HG02610 (cell line): ENCODE results near the gene GLRX.
A peak's percentile ranks its signal among the peaks of the same experiment; 100 is the strongest.
"Not testable (repeated sequence)": the region's sequence is repeated elsewhere in the genome, so short reads cannot be mapped to it uniquely, and the experiment has no call there.

Experiments used
- ATAC-seq: cut with Tn5 transposase; IDR thresholded peaks from one replicate; pipeline ENCODE4 v1.9.1; 2021; ENCODE audit warnings: mild to moderate bottlenecking, moderate library complexity; ENCODE audit not compliant: unreplicated experiment

The GLRX gene

DNA sequence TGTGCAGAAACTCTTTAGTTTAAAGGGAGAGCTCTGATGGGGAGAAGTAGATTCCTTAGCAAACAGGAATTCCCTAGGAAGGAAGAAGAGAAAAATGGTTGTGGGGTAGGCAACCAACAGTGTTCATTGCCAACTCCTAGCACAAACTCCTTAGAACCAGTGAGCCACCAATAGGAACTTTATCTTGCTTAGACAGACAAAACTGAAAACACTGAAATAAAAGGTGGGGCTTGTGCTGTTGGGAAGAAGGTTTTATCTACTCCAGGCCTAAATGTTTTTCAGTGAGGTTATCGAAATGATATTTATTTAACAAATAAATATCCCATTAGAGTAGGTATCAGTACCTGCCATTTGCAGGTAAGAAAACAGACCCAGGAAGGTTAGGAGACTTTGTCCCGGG, 7.7 kb upstream of the GLRX start:
- ATAC-seq: no peak

DNA sequence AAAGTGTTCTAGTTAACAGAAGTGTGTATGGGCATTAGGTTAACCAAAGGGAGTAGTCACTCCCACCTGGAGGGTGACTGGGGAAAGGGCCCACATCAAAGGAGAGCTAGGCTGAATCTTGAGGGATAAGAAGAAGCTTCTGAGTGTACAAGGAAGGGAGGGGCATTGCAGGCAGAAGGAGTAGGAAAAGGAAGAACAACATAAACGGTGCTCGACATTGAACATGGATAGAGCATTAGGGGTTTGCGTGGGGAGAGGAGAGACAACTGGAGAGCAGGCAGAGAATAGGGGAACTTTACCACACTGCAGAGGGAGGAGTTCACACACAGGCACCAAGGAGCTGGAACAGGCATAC, 5.3 kb upstream of the GLRX start:
- no peak for ATAC-seq

DNA sequence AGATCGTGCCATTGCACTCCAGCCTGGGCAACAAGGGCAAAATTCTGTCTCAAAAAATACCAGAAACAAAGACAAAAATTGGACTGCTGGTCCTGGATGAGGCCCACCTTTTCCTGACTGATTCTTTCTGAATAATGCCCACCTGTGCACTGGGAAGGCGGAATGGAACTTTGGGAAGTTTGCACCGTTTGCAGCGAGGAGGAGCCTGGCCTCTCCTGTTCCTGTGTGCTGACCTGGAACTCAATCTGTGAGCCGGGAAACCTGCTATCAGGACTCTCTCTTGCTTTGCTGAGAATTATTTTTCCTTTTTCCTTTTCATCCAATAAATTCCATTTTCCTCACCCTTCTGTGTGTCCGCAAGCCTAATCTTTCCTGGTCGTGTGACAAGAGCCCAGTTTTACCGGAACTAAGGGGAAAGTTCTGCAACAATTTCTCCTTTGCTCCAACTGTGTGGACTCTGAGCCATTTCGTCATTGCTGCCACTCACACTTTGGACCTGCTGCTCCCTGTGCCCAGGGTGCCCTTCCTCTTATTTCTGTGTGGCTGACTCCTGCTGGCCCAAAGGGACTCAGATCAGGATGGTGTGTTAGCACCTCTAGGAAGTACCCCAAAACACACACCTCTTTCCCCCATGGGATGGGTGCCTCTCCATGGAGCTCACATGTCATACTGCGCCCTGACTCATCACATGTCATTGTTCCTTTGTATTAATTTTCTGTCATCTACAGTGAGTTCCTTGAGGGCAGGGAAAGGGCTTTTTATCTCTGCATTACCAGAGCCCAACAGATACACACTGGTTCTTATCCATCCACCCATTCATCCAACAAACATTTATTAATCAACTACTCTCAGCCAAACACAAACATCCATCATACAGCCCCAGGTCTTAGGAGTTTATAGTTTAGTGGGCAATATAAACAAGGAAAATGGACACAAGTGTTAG, 4.7 kb upstream of the GLRX start:
- no peak for ATAC-seq

DNA sequence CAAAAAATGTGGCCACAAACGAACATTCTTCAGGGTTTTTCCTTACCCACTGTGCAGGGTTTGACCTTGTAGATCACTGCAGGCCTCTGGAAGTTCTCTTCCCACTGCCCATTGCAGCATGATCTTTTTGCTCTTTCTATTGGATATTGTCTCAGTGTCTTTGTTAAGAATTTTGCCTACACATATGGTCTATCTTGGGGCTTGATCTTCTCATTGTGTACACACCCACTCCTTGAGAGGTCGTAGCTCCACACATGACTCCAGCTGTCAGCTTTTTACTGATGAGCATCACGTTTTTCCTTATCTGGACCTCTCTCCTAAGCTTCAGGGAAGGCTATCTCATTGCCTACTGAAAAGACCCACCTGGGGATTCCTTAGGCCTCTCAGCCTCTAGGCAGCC, 3.0 kb upstream of the GLRX start:
- no peak for ATAC-seq

DNA sequence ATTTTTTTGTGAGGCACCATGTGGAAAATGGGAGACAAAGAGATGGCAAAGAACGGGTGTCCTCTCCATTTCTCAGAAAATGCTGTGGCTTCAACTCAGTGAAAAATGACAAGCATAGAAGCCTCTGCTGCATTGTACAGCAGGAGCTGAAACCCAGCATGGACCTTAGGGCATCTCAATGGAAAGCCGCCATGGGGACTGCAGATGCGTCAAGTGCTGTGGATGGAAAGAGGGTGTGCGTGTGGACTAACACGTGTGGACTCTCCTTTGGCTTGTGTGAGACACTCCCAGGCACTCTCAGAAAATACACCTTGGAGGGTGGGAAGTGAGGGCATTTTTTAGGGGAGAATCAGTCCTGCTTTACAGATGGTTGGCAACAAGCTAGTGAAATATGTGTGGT, 2.2 kb upstream of the GLRX start:
- no peak for ATAC-seq

DNA sequence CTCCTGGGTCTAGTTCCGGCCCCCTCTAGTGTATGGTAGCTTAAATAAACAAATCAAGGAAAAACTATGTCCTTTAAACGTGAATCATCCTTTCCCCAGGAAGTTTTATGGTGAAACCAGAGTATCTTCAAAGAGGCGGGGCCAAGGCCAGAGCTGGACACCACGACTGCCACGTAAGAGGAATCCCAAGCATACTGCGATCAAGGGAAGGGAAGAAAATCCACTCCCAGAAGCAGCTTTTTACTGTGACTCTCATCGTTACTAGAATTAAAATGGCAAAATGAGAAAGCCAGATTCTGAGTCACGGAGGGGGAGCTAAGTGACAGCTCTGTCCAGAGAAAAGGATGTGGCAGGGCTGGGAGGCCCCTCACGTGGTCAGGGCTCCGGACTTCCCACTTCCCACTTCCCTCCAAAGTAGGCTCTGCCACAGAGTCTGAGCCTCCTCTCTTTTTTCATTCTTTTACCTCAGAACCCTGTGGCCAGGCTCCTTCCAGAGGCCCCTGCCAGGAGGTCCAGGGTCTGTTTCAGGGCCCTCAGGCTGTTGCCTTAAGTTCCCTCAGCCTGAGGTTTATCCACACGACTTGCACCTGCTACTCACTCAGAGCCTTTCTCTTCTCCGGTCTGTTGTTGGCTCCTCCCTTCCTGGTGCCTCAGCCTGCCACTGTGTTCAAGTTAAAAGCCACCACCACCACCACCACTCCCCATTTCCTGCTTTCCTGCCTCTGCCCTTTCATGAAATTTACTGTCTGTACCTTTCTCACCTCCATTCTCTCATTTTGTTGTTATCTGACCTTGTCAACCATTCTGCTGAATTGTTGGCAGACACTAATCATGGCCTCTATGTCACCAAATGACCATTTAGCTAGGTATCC, 1.4 kb upstream of the GLRX start:
- peak; percentile 52 for ATAC-seq

DNA sequence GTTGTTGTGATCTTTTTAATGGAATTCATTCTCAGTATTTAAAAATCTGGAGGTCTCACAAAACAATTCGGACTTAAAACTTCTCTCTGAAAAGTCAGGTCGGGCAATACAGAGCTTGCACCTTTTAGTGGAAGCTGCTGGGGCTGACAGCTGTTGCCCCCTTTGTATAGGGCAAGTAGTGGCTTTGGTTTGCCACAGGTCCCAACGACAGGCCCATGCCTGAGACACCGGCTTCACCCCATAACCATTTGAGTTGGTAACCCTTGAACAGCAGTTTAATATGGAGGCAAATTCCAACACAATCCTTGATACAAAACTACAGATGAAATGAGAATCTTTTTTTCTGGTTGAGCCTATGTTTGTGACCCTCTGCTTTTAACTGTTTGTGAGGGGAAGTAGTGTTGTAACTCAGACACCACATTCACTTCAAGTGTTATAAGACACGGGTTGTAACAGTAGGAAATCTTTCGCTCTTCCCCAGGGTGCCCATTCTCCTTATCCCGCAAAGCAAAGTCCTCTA, 752 bp upstream of the GLRX start:
- ATAC-seq: no peak

DNA sequence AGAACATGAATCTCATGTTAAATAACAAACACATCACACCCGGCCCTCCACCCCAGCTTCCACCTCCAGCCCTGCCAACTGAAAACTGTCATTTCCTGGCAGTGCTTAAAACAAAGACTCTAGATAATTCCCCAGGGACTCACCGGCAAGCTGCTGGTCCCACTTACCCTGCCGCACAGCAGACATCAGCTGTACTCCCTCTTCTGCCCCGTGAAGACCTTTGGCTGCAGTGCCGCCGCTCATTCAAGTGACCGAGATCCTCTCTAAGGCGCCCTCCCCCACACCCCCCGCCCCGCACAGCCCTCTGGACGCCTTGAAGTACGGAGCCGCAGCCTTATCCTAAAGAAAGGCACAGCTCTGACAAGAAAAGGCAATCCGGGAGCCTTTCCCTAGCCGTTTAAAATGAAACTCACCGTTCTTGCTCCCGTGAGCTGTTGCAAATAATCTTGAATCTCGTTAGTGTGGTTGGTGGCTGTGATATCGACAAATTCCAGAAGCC, 434 bp downstream of the GLRX start:
- peak; percentile 37 for ATAC-seq

DNA sequence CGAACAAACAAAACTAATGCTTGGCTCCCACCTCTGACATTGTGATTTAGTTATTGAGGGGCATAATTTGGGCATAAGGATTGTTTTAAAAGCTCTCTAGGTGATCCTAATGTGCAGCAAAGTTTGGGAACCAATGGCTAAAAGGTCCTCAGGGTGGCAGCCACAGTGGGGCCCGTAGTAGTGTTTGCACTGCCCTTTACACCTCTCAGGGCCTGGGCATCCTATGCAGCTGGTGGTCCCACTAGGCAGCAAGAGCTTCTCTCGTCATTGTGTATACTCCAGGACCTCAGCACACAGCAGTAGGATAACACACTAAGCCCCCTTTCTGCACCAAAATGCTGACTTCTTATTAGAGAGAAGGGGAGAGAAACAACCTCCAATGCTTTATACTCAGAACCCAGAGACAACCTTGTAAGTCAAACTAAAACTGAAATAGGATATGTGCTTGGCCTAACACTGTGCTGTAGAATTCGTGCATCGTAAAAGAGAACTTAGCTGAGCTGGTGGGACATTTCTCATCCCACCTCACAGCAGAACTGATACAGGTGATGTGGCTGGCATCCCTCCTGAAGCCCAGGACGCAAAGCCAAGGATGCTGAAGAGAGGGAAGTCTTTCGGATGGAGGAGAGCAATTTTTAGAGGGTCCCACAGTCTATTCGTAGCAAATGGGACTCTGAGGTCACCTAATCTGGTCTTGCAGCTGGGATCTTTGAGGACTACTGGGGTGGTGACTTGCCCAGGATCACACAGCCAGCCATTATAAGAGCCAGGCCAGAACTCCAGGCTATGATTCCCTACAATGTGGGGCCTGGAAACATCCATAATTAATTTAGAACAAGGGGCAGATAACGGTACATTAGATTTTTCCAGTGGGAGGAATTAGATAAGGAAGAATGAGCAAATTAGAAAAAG, 1.2 kb downstream of the GLRX start:
- ATAC-seq: peak; percentile 39

DNA sequence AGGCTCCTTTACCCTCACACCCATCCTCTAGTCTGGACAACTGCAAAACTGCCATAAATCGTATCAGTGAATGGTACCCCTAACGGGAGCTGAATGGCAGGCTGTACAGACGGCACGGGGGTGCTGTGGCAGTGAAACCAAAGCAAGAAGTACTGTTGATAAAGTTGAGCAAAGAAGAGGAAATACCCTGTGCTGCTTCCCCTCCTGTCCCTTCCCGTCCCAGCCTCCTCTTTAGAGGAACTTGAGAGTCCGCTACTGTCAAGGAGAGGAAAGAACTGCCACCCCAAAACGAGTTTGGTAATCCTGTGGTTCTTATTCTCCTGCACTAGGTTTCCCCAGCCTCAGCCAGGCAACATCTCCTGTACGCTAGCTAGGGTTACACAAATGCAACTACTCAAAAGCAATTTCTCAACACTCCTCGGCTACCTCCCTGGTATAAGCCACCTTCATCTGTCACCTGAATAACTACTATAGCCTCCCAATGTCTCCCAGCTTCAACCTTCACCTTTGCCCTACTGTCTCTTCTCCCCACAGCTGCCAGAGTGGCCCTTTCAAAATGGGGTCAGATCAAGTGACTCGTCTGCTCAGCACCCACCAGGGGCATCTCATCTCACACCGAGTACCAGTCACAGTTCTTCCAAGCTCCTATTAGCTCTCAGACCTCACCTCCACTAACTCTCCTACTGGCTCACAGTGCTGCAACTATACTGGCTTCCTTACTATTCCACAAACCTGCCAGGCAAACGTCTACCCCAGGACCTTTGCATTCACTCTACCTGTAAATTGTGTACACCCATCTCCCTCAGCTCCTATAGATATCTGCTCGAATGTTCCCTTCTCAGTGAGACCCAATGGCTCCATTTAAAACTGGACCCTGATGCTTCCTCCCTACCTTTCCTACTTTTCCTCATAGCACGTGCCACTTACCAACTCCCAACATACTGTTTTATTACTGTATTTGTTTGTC, 4.1 kb downstream of the GLRX start:
- no peak for ATAC-seq

DNA sequence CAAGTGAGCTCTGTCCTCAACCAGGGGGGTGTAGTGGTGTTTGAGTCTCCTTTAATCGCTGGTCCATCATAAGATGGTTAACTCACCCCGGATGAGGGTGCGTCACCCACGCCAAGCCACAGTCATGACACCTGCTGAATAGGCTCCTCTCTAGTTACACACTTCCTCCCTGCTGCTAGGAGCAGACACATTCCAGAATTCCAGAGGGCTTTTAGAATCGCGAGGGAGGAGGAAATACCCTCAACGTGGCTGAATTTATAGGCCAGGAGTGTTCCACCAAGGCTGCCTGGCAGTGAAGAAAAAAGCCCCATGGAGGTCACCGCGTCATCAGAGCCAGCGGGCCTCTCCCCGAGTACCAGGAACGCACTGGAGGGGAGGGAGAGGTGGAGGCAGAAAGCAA, 5.1 kb downstream of the GLRX start:
- no peak for ATAC-seq

DNA sequence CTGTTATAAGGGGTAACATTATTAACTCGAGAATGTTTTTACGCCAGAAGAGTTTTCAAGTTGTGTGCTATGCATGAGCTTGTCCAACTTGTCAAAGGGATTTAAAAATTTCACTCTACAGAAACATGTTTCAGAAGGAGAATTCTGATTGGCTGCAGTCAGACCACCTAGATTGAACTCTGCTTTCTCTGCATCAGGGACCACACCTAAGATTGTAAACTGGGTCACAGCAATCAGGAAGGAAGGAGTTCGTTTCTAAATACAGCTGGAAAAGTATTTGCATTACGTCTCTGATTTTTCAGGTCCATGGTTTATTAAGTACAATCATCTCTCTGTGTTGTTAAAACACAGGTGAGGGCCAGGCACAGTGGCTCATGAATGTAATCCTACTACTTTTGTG, 5.8 kb downstream of the GLRX start:
- ATAC-seq: no peak

DNA sequence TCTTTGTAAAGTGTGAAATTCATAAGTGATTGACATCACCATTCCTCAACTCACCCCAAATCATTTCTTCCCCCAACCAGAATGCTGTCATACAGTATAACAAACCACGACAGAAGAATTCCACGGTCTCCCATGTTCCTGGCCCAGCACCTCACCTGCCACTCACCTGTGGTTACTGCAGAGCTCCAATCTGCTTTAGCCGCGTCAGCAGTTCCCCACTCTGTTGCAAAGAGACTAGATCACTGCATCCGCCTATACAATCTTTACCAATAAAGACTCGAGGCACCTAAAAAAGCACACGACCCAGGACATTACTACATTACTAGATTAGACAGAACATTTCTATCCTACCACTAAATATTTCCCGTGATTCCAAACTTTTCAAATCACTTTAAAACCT, 6.2 kb downstream of the GLRX start:
- ATAC-seq: no peak

DNA sequence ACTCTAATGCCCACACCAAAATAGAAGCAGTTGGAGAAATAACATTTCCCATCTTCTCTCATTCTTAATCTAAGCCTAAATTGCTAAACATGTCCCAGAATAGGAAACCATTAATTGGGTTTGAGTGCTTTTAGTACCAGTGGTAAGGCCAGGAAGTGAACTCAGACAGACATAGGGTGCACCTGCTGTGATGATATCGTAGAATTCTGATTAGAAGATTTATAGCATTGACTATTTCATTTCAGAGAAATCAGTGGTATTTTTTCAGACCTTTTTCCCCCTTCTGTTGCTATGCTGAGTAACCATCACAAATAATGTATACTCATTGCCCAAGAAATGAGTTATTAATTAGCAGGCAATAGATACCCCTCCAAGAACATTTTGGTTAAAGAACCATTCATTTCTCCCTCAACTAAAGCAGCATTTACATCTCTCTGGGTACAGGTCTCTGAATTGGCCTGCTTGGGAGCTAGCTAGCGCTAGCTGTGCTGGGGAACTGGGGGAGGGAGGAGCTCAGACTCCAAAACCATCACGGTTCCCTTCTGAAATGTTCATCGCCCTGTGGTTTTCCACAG, 7.3 kb downstream of the GLRX start:
- ATAC-seq: no peak

DNA sequence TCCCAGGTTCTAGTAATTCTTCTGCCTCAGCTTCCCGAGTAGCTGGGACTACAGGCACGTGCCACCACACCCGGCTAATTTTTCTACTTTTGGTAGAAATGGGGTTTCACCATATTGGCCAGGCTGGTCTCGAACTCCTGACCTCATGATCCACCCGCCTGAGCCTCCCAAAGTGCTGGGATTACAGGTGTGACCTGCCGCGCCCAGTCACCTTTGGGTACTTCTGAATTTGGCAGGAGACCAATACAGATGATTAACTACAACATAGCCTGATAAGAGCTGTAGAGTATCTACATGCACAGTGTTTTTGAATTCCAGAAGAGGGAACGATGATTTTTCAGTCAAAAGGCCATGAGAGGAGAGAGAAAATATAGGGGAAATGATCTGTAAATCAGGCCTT, 9.5 kb downstream of the GLRX start:
- ATAC-seq: not testable (repeated sequence)

DNA sequence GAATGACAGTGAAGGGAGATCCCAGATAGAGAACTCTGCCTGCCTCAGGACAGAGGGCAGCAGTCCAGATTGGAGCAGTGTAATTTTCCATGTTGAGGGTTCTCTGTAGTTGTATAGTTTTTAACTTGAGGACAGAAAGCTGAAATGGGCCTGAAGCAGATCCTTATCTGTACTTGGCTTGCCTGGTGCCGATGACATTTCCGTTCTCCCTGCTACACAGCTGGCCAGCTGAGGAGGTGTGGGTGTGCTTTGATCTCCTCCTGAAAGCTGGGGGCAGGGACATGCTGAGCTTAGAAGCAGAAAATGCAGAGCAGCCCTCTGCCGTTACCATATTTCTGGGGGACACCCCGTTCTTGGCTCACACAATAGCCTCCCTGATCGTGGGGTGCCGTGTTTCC, 10.5 kb downstream of the GLRX start:
- no peak for ATAC-seq

DNA sequence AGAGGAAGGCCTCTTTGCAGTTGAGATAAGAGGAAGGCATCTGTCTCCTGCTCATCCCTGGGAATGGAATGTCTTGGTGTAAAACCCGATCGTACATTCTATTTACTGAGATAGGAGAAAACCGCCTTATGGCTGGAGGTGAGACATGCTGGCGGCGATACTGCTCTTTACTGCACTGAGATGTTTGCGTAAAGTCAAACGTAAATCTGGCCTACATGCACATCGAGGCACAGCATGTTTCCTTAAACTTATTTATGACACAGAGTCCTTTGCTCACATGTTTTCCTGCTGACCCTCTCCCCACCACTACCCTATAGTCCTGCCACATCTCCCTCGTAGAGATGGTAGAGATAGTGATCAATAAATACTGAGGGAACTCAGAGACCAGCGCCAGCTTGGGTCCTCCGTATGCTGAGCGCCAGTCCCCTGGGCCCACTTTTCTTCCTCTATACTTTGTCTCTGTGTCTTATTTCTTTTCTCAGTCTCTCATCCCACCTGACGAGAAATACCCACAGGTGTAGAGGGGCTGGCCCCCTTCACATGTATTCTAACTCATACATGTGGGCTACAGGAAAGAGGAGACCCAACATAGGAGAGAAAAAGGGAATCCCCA, 11.0 kb downstream of the GLRX start:
- ATAC-seq: not testable (repeated sequence)

DNA sequence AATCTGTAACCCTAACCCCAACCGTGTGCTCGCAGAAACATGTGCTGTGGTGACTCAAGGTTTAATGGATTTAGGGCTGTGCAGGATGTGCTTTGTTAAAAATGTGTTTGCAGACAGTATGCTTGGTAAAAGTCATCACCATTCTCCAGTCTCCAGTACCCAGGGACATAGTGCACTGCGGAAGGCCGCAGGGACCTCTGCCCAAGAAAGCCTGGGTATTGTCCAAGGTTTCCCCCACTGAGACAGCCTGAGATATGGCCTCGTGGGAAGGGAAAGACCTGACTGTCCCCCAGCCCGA, 11.5 kb downstream of the GLRX start:
- not testable (repeated sequence) for ATAC-seq
